HG02938 (cell line): Measurements from ENCODE around the gene TNFSF12.

ENCODE experiments used
- ATAC-seq: cut with Tn5 transposase; IDR thresholded peaks from one replicate; pipeline ENCODE4 v1.9.1; 2021; ENCODE audit warnings: mild to moderate bottlenecking, moderate library complexity; ENCODE audit not compliant: unreplicated experiment

Gene TNFSF12

GRCh38 chr17:7548585-7549400 lies at the start of gene TNFSF12:
Gene TNFSF12 (plus strand): TSS chr17:7549058. CDS start chr17:7549154, 96 bp downstream.
- no peak for ATAC-seq

GRCh38 chr17:7499161-7499560 lies 49.7 kb upstream of the TNFSF12 start:
- no peak for ATAC-seq

- ATAC-seq = no peak
Measured at GRCh38 chr17:7501729-7502128, 47.1 kb upstream of the TNFSF12 start.

- ATAC-seq = no peak
Measured at GRCh38 chr17:7502171-7502847, 46.5 kb upstream of the TNFSF12 start.

GRCh38 chr17:7502987-7503386 lies 45.9 kb upstream of the TNFSF12 start:
- no peak for ATAC-seq

GRCh38 chr17:7503521-7503920 lies 45.3 kb upstream of the TNFSF12 start:
- ATAC-seq = no peak

- no peak for ATAC-seq
Measured at GRCh38 chr17:7508145-7508544, 40.7 kb upstream of the TNFSF12 start.

GRCh38 chr17:7508846-7509245 lies 40.0 kb upstream of the TNFSF12 start:
- ATAC-seq = no peak

GRCh38 chr17:7509937-7510336 lies 38.9 kb upstream of the TNFSF12 start:
- ATAC-seq = no peak

GRCh38 chr17:7511108-7511507 lies 37.8 kb upstream of the TNFSF12 start:
- ATAC-seq = no peak

GRCh38 chr17:7512105-7512504 lies 36.8 kb upstream of the TNFSF12 start:
- no peak for ATAC-seq

GRCh38 chr17:7512824-7513540 lies 35.9 kb upstream of the TNFSF12 start:
- ATAC-seq = no peak

- ATAC-seq = no peak
Measured at GRCh38 chr17:7513850-7514419, 34.9 kb upstream of the TNFSF12 start.

- ATAC-seq = no peak
Measured at GRCh38 chr17:7515911-7516610, 32.8 kb upstream of the TNFSF12 start.

- ATAC-seq = no peak
Measured at GRCh38 chr17:7523033-7523432, 25.8 kb upstream of the TNFSF12 start.

- no peak for ATAC-seq
Measured at GRCh38 chr17:7528842-7529241, 20.0 kb upstream of the TNFSF12 start.

GRCh38 chr17:7530023-7530900 lies 18.6 kb upstream of the TNFSF12 start:
- no peak for ATAC-seq

GRCh38 chr17:7538050-7538449 lies 10.8 kb upstream of the TNFSF12 start:
- no peak for ATAC-seq

- ATAC-seq = no peak
Measured at GRCh38 chr17:7538891-7539545, 9.8 kb upstream of the TNFSF12 start.
